ENCODE data around the gene EPSTI1.

Gene EPSTI1

DNA sequence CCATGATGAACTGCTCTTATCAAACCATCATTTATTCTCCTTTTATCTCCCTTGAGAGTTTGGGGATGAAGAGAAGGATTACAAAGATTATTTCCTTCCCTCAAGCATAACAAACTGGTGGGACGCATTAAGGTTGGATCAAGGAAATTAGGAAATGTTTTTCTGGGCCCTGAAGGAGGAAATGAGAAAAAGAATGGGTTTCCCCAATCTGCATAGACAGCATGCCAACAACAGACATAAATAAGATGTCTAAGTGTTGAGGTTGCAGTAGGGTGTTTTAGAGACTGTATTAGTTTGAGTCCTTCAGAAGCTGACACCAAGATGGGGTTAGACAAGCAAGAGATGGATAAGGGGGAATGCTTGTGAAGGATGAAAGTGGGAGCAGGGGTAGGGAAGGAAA, 7.3 kb downstream of the EPSTI1 start (continued):
- TF ChIP-seq, protein P1, sequence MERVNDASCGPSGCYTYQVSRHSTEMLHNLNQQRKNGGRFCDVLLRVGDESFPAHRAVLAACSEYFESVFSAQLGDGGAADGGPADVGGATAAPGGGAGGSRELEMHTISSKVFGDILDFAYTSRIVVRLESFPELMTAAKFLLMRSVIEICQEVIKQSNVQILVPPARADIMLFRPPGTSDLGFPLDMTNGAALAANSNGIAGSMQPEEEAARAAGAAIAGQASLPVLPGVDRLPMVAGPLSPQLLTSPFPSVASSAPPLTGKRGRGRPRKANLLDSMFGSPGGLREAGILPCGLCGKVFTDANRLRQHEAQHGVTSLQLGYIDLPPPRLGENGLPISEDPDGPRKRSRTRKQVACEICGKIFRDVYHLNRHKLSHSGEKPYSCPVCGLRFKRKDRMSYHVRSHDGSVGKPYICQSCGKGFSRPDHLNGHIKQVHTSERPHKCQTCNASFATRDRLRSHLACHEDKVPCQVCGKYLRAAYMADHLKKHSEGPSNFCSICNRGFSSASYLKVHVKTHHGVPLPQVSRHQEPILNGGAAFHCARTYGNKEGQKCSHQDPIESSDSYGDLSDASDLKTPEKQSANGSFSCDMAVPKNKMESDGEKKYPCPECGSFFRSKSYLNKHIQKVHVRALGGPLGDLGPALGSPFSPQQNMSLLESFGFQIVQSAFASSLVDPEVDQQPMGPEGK (CRISPR knock-in tag; IDR thresholded peaks at IDR 0.05; ENCODE audit: borderline replicate concordance): no peak
- no peak for TF ChIP-seq BACH2 (CRISPR knock-in tag; IDR thresholded peaks at IDR 0.05; ENCODE audit: borderline replicate concordance)
- TF ChIP-seq, protein P2, sequence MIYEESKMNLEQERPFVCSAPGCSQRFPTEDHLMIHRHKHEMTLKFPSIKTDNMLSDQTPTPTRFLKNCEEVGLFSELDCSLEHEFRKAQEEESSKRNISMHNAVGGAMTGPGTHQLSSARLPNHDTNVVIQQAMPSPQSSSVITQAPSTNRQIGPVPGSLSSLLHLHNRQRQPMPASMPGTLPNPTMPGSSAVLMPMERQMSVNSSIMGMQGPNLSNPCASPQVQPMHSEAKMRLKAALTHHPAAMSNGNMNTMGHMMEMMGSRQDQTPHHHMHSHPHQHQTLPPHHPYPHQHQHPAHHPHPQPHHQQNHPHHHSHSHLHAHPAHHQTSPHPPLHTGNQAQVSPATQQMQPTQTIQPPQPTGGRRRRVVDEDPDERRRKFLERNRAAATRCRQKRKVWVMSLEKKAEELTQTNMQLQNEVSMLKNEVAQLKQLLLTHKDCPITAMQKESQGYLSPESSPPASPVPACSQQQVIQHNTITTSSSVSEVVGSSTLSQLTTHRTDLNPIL (CRISPR knock-in tag; IDR thresholded peaks at IDR 0.05; ENCODE audit: low read depth): no peak
- TF ChIP-seq ZFP3 (CRISPR knock-in tag; IDR thresholded peaks at IDR 0.05): no peak

DNA sequence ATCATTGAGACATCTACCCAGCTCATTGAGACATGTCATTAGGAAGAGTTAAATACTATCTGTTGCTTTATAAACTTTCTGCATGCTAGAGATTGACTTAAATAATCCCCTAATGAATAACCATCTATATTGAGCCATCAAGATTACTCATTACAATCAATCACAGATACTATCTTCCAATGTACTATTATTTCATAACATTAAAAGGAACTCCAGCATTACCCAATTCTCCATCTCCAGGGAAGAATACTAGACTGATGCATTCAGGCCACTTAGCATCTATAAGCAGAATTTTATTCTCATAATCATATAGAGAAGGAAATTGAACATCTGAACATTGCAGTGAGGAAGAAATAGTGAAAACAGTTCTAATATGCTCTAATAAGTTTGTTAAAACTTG, 8.0 kb downstream of the EPSTI1 start:
- no peak for ATAC-seq
- TF ChIP-seq ZFP3 (CRISPR knock-in tag; IDR thresholded peaks at IDR 0.05): no peak
- TF ChIP-seq ZNF565 (CRISPR knock-in tag; conservative IDR thresholded peaks at IDR 0.05; ENCODE audit: low read depth): no peak
- TF ChIP-seq, protein P3, sequence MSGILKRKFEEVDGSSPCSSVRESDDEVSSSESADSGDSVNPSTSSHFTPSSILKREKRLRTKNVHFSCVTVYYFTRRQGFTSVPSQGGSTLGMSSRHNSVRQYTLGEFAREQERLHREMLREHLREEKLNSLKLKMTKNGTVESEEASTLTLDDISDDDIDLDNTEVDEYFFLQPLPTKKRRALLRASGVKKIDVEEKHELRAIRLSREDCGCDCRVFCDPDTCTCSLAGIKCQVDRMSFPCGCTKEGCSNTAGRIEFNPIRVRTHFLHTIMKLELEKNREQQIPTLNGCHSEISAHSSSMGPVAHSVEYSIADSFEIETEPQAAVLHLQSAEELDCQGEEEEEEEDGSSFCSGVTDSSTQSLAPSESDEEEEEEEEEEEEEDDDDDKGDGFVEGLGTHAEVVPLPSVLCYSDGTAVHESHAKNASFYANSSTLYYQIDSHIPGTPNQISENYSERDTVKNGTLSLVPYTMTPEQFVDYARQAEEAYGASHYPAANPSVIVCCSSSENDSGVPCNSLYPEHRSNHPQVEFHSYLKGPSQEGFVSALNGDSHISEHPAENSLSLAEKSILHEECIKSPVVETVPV (CRISPR knock-in tag; IDR thresholded peaks at IDR 0.05): no peak
- TF ChIP-seq ESRRG (CRISPR knock-in tag; IDR thresholded peaks at IDR 0.05): no peak
- no peak for TF ChIP-seq SNAI2 (CRISPR knock-in tag; IDR thresholded peaks at IDR 0.05)
- no peak for TF ChIP-seq ZNF8 (CRISPR knock-in tag; IDR thresholded peaks at IDR 0.05)
- TF ChIP-seq ISL1 (CRISPR knock-in tag; IDR thresholded peaks at IDR 0.05): no peak
- no peak for TF ChIP-seq TCF4 (CRISPR knock-in tag; IDR thresholded peaks at IDR 0.05; ENCODE audit: borderline replicate concordance)
- no peak for TF ChIP-seq BACH2 (CRISPR knock-in tag; IDR thresholded peaks at IDR 0.05; ENCODE audit: borderline replicate concordance)
- no peak for TF ChIP-seq ARNTL (CRISPR knock-in tag; IDR thresholded peaks at IDR 0.05; ENCODE audit: borderline replicate concordance, low read depth)
- no peak for TF ChIP-seq ZNF70 (CRISPR knock-in tag; IDR thresholded peaks at IDR 0.05)
- no peak for TF ChIP-seq CSDC2 (CRISPR knock-in tag; IDR thresholded peaks at IDR 0.05)
- no peak for TF ChIP-seq PPARA (CRISPR knock-in tag; IDR thresholded peaks at IDR 0.05; ENCODE audit: borderline replicate concordance)
- TF ChIP-seq ZC3H10 (CRISPR knock-in tag; IDR thresholded peaks at IDR 0.05): no peak
- no peak for TF ChIP-seq GLIS3 (CRISPR knock-in tag; IDR thresholded peaks at IDR 0.05)
- TF ChIP-seq, protein P4, sequence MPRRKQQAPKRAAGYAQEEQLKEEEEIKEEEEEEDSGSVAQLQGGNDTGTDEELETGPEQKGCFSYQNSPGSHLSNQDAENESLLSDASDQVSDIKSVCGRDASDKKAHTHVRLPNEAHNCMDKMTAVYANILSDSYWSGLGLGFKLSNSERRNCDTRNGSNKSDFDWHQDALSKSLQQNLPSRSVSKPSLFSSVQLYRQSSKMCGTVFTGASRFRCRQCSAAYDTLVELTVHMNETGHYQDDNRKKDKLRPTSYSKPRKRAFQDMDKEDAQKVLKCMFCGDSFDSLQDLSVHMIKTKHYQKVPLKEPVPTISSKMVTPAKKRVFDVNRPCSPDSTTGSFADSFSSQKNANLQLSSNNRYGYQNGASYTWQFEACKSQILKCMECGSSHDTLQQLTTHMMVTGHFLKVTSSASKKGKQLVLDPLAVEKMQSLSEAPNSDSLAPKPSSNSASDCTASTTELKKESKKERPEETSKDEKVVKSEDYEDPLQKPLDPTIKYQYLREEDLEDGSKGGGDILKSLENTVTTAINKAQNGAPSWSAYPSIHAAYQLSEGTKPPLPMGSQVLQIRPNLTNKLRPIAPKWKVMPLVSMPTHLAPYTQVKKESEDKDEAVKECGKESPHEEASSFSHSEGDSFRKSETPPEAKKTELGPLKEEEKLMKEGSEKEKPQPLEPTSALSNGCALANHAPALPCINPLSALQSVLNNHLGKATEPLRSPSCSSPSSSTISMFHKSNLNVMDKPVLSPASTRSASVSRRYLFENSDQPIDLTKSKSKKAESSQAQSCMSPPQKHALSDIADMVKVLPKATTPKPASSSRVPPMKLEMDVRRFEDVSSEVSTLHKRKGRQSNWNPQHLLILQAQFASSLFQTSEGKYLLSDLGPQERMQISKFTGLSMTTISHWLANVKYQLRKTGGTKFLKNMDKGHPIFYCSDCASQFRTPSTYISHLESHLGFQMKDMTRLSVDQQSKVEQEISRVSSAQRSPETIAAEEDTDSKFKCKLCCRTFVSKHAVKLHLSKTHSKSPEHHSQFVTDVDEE (CRISPR knock-in tag; IDR thresholded peaks at IDR 0.05): no peak
- no peak for TF ChIP-seq ZFP30 (CRISPR knock-in tag; IDR thresholded peaks at IDR 0.05)
- TF ChIP-seq OSR1 (CRISPR knock-in tag; IDR thresholded peaks at IDR 0.05): no peak

DNA sequence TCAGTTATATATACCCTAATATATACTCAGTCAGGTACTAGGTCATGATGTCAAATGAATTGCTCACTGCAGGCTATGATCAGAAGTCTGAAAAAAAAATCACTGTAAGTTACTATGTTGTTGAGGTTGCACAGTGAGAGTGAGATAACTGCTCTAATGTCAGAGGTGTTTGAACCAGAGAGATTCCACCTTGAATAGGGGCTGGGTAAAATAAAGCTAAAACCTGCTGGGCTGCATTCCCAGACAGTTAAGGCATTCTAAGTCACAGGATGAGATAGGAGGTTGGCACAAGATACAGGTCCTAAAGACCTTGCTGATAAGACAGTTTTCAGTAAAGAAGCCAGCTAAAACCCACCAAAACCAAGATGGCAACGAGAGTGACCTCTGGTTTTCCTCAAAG, 10.2 kb downstream of the EPSTI1 start:
- no peak for TF ChIP-seq ZNF565 (CRISPR knock-in tag; conservative IDR thresholded peaks at IDR 0.05; ENCODE audit: low read depth)
- no peak for TF ChIP-seq CSDC2 (CRISPR knock-in tag; IDR thresholded peaks at IDR 0.05)
- TF ChIP-seq OSR1 (CRISPR knock-in tag; IDR thresholded peaks at IDR 0.05): no peak
- no peak for TF ChIP-seq SNAI2 (CRISPR knock-in tag; IDR thresholded peaks at IDR 0.05)
- TF ChIP-seq, protein P5, sequence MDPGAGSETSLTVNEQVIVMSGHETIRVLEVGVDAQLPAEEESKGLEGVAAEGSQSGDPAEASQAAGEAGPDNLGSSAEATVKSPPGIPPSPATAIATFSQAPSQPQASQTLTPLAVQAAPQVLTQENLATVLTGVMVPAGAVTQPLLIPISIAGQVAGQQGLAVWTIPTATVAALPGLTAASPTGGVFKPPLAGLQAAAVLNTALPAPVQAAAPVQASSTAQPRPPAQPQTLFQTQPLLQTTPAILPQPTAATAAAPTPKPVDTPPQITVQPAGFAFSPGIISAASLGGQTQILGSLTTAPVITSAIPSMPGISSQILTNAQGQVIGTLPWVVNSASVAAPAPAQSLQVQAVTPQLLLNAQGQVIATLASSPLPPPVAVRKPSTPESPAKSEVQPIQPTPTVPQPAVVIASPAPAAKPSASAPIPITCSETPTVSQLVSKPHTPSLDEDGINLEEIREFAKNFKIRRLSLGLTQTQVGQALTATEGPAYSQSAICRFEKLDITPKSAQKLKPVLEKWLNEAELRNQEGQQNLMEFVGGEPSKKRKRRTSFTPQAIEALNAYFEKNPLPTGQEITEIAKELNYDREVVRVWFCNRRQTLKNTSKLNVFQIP (CRISPR knock-in tag; IDR thresholded peaks at IDR 0.05; ENCODE audit: borderline replicate concordance, low read depth): no peak
- TF ChIP-seq ZNF70 (CRISPR knock-in tag; IDR thresholded peaks at IDR 0.05): no peak
- no peak for TF ChIP-seq TCF4 (CRISPR knock-in tag; IDR thresholded peaks at IDR 0.05; ENCODE audit: borderline replicate concordance)
- no peak for TF ChIP-seq ZC3H10 (CRISPR knock-in tag; IDR thresholded peaks at IDR 0.05)
- no peak for TF ChIP-seq ARNTL (CRISPR knock-in tag; IDR thresholded peaks at IDR 0.05; ENCODE audit: borderline replicate concordance, low read depth)
- TF ChIP-seq PPARA (CRISPR knock-in tag; IDR thresholded peaks at IDR 0.05; ENCODE audit: borderline replicate concordance): no peak
- no peak for TF ChIP-seq RARB (CRISPR knock-in tag; IDR thresholded peaks at IDR 0.05)
- no peak; the same call in none of the 2 replicates for TF ChIP-seq ISL1 (CRISPR knock-in tag; IDR thresholded peaks at IDR 0.05)
- TF ChIP-seq, protein P4 (CRISPR knock-in tag; IDR thresholded peaks at IDR 0.05): no peak
- peak; percentile 70 for ATAC-seq

Data from SK-N-SH treated with all-trans-retinoic acid at 6 μM for 48 hours (cell line).